HG03039 (cell line): ENCODE measurements around the gene CYSTM1.

ENCODE experiments used
- ATAC-seq: cut with Tn5 transposase; IDR thresholded peaks from one replicate; pipeline ENCODE4 v1.9.1; 2021; ENCODE audit warnings: mild to moderate bottlenecking, moderate library complexity; ENCODE audit not compliant: unreplicated experiment

The CYSTM1 gene

GRCh38 chr5:140287801-140288521, 113.0 kb downstream of the CYSTM1 start:
- no peak for ATAC-seq

GRCh38 chr5:140292212-140293036, 117.4 kb downstream of the CYSTM1 start:
- ATAC-seq, result no peak
